B cell (primary cell): Measurements from ENCODE around the gene CEP131. TPM values are rescaled to one million over a fixed set of nuclear protein-coding genes. Genes with fewer than 3 reads are reported as not detected.

Experiments used
- ATAC-seq: fragments of 200-7000 bp; cut with Tn5 transposase; one replicate; pipeline ENCODE4 v1.10.0; 2021; ENCODE audit warnings: low read depth, mild to moderate bottlenecking, moderate number of reproducible peaks, moderate library complexity
- CTCF ChIA-PET: fragments of 350-600 bp; sonication (Branson Sonifier 250); formaldehyde crosslinking; loops from one replicate; lab custom pipeline; 2021; ENCODE audit warnings: antibody characterized with exemption, inconsistent platforms; lab: Charles Lee
- POLR2A ChIA-PET: fragments of 350-600 bp; sonication (Branson Sonifier 250); formaldehyde crosslinking; loops from one replicate; lab custom pipeline; 2021; ENCODE audit warnings: antibody characterized with exemption; lab: Charles Lee
- DNase-seq: peaks from one replicate; pipeline ENCODE4 v3.0.0; 2013
- H2AFZ ChIP-seq: 2 replicates; pipeline ENCODE4 v1.6.1; 2012; ENCODE audit warnings: mild to moderate bottlenecking, low read depth, low read length; ENCODE audit not compliant: insufficient read depth, poor library complexity, severe bottlenecking
- H3K27ac ChIP-seq, 2 donors: 1 replicate in 1 of 2; 2 replicates in 1 of 2; pipeline ENCODE4 v1.5.1; 2012 to 2013; ENCODE audit warnings: low read length in 2 of 2, mild to moderate bottlenecking in 2 of 2, moderate library complexity in 1 of 2
- H3K27me3 ChIP-seq, 4 experiments: fragments of 200-600 bp in 1 of 4; sonication (generic) in 1 of 4; replicated peaks in 1 of 4; 1 replicate in 2 of 4; 2 replicates in 2 of 4; pipeline versions ENCODE4 v1.6.1 to v1.7.0; 2013 to 2016; ENCODE audit warnings: low read length in 3 of 4, mild to moderate bottlenecking in 2 of 4, mixed read lengths in 1 of 4, moderate library complexity in 1 of 4; ENCODE audit not compliant: insufficient read depth in 4 of 4, control insufficient read depth in 3 of 4; ENCODE audit errors: control extremely low read depth in 1 of 4
- H3K36me3 ChIP-seq, 2 experiments: replicated peaks in 1 of 2; 1 replicate in 1 of 2; 2 replicates in 1 of 2; pipeline versions ENCODE4 v1.6.1 to v1.7.1; 2013; ENCODE audit warnings: low read length in 1 of 2; ENCODE audit not compliant: insufficient read depth in 2 of 2, control insufficient read depth in 1 of 2; ENCODE audit errors: control extremely low read depth in 1 of 2, extremely low read depth in 1 of 2
- H3K4me1 ChIP-seq, 2 donors: fragments of 200-600 bp in 1 of 2; sonication (generic) in 1 of 2; 1 replicate in 1 of 2; 2 replicates in 1 of 2; pipeline versions ENCODE4 v1.5.1 to v1.6.1; 2013 to 2017; ENCODE audit warnings: low read length in 2 of 2; ENCODE audit not compliant: control insufficient read depth in 2 of 2, insufficient read depth in 2 of 2
- H3K4me2 ChIP-seq: replicated peaks from 2 replicates; pipeline ENCODE3; 2012; ENCODE audit warnings: mild to moderate bottlenecking, low read depth, low read length; ENCODE audit not compliant: poor library complexity, severe bottlenecking
- H3K4me3 ChIP-seq, 5 experiments: fragments of 200-600 bp in 1 of 5; sonication (generic) in 1 of 5; 1 replicate in 3 of 5; 2 replicates in 2 of 5; pipeline versions ENCODE4 v1.5.1 to v1.7.0; 2011 to 2016; ENCODE audit warnings: low read length in 4 of 5, mild to moderate bottlenecking in 4 of 5, low read depth in 2 of 5, control low read depth in 1 of 5, moderate library complexity in 1 of 5; ENCODE audit not compliant: insufficient read depth in 1 of 5; ENCODE audit errors: control extremely low read depth in 1 of 5, extremely low read depth in 1 of 5
- H3K79me2 ChIP-seq: fragments of 200-600 bp; sonication (generic); one replicate; pipeline ENCODE4 v1.6.0; 2016; ENCODE audit warnings: low read length; ENCODE audit not compliant: control insufficient read depth, insufficient read depth
- H3K9ac ChIP-seq: fragments of 200-600 bp; sonication (generic); 2 replicates; pipeline ENCODE4 v1.6.1; 2017; ENCODE audit warnings: mild to moderate bottlenecking, low read length, moderate library complexity
- H3K9me3 ChIP-seq, 3 donors: one replicate each; pipeline versions ENCODE4 v1.6.1 to v1.7.1; 2013; ENCODE audit warnings: low read length in 2 of 3; ENCODE audit not compliant: control insufficient read depth in 2 of 3, insufficient read depth in 1 of 3; ENCODE audit errors: control extremely low read depth in 1 of 3
- H4K20me1 ChIP-seq: 2 replicates; pipeline ENCODE4 v1.6.0; 2012; ENCODE audit warnings: mild to moderate bottlenecking, low read length; ENCODE audit not compliant: insufficient read depth, control insufficient read depth, poor library complexity, severe bottlenecking
- H3K27ac Mint-ChIP-seq: one replicate; pipeline ENCODE4 v1.8.0; 2021; ENCODE audit warnings: mixed read lengths
- H3K27me3 Mint-ChIP-seq: one replicate; pipeline ENCODE4 v1.8.0; 2021; ENCODE audit warnings: mixed read lengths
- H3K4me1 Mint-ChIP-seq: one replicate; pipeline ENCODE4 v1.8.0; 2021; ENCODE audit warnings: mixed read lengths
- H3K4me3 Mint-ChIP-seq: one replicate; pipeline ENCODE4 v1.8.0; 2021; ENCODE audit warnings: mixed read lengths
- H3K9me3 Mint-ChIP-seq: one replicate; pipeline ENCODE4 v1.8.0; 2022; ENCODE audit warnings: mixed read lengths; ENCODE audit not compliant: insufficient read depth
- EZH2 ChIP-seq: IDR thresholded peaks from 2 replicates; pipeline ENCODE4 v1.6.1; 2012; ENCODE audit warnings: borderline replicate concordance, low read depth, mild to moderate bottlenecking, moderate library complexity, low read length; ENCODE audit not compliant: insufficient read depth, poor library complexity, severe bottlenecking
- WGBS: methylation state at CpG from one replicate; pipeline ENCODE4 v1.1.5; 2013; ENCODE audit warnings: missing lambda C conversion rate; ENCODE audit not compliant: insufficient coverage; 5-methylcytosine and 5-hydroxymethylcytosine counted together
- intact Hi-C: fragments of 100-400 bp; cut with micrococcal nuclease; formaldehyde crosslinking; loops from one replicate; pipeline ENCODE4 v1.10.0; 2022
- polyA plus RNA-seq: library from polyadenylated mRNA; depleted of rRNA; stranded (reverse); fragments of >200 nt; gene quantifications from 2 replicates; pipeline ENCODE4 v1.2.3, GENCODE V29; 2012
- total RNA-seq, 2 donors: library from RNA; stranded (reverse); fragments of 120-200 nt in 1 of 2; gene quantifications; 1 replicate in 1 of 2; 2 replicates in 1 of 2; pipeline versions ENCODE4 v1.2.3 to v1.2.4, GENCODE V29; 2013 to 2022
- TF ChIP-seq, protein P1 (sequence below): fragments of 200-600 bp; IDR thresholded peaks from one replicate; pipeline ENCODE4 v1.8.0; 2022; ENCODE audit warnings: antibody characterized with exemption, mild to moderate bottlenecking

Gene CEP131
- total and polyA plus RNA-seq, 2 donors (not counting 1 experiment from before 2014, with no cell fraction given) = 18.8 to 25.5 TPM

DNA sequence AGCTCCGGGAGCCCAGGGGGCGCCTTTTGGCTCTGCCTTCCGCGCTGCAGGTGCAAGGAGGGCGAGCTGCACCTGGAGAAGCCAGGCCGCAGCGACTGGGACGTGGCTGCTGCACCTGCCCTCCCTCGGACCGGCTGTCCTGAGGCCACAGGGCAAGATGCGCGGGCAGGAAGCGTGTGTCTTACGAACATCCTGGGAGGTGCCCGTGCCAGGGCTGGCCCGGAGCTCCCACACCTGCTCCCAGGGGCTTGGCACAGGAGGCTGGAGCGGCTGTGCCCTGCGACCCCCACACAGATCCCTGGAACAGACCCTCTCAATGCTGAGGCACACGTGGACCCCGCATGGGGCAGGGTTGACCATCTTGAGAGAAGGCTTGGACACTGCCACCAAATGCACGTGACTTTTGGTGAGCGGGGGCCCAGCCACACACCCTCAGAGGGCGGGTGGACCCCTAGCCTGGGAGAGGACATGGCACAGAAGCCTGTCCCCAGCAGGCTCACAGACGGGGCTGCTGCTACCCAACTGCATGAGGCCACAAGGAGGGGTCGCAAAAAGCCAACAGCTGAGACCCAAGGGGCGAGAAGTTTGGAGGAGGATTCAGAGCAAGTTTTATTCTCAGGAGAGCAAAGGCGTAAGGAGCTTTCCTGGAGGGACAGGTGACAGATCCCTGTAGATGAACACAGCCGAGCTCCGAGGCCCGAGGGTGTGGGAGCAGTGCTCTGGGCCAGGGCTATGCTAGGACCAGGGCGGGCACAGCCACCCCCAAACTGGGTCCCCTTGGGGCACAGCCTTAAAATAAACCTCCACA, 27.7 kb upstream of the CEP131 start:
- ATAC-seq = no peak
- Mint-ChIP-seq H3K4me3 (no peak overlapping the region), H3K27me3 (no peaks in the 10 kb centered on the region), H3K27ac (no peak overlapping the region), H3K9me3 (no peaks in the 10 kb centered on the region), H3K4me1 (peaks cover 7% of the 10 kb centered on the region)
- peaks cover 0 to 11% of the 10 kb centered on the region in 2 donors for H3K4me1 ChIP-seq
- peaks cover 0 to 45% of the 10 kb centered on the region in 2 experiments for H3K36me3 ChIP-seq
- H2AFZ ChIP-seq = no peak overlapping the region
- no peak for TF ChIP-seq EZH2
- TF ChIP-seq, protein P1, sequence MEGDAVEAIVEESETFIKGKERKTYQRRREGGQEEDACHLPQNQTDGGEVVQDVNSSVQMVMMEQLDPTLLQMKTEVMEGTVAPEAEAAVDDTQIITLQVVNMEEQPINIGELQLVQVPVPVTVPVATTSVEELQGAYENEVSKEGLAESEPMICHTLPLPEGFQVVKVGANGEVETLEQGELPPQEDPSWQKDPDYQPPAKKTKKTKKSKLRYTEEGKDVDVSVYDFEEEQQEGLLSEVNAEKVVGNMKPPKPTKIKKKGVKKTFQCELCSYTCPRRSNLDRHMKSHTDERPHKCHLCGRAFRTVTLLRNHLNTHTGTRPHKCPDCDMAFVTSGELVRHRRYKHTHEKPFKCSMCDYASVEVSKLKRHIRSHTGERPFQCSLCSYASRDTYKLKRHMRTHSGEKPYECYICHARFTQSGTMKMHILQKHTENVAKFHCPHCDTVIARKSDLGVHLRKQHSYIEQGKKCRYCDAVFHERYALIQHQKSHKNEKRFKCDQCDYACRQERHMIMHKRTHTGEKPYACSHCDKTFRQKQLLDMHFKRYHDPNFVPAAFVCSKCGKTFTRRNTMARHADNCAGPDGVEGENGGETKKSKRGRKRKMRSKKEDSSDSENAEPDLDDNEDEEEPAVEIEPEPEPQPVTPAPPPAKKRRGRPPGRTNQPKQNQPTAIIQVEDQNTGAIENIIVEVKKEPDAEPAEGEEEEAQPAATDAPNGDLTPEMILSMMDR = no peak
- ChIA-PET CTCF (interaction anchor here (0.6 to 1.6 kb wide), 2 partner anchors 234 kb away, joined by 3 to 7 read pairs; no protein-coding TSS in a partner anchor), POLR2A (no interaction called here)
- H3K9me3 ChIP-seq = no peaks in the 10 kb centered on the region
- H3K27me3 ChIP-seq = no peaks in the 10 kb centered on the region
- no peak overlapping the region for H3K4me2 ChIP-seq
- no peak overlapping the region for H3K27ac ChIP-seq
- no peak overlapping the region for H3K4me3 ChIP-seq
- intact Hi-C loops = loop anchor here (5.0 to 10.0 kb wide), 2 partner anchors 264 to 302 kb away; partner anchors contain the start of genes ACTG1 and FAAP100
- peaks cover 15% of the 10 kb centered on the region for H3K79me2 ChIP-seq
- no peak overlapping the region for H3K9ac ChIP-seq
- WGBS = 83% methylated on average over 31 of the region's 31 CpGs
- H4K20me1 ChIP-seq = peaks cover 61% of the 10 kb centered on the region
- no peak for DNase-seq
